GM12874 (cell line): ENCODE results near the gene LAMTOR4.

ENCODE experiments used
- TF ChIP-seq, protein P1 (sequence below): IDR thresholded peaks from 2 replicates; pipeline ENCODE4 v1.5.1; 2011; ENCODE audit warnings: low read depth, mild to moderate bottlenecking, control low read depth, low read length, moderate library complexity; ENCODE audit not compliant: insufficient read depth

The LAMTOR4 gene

DNA sequence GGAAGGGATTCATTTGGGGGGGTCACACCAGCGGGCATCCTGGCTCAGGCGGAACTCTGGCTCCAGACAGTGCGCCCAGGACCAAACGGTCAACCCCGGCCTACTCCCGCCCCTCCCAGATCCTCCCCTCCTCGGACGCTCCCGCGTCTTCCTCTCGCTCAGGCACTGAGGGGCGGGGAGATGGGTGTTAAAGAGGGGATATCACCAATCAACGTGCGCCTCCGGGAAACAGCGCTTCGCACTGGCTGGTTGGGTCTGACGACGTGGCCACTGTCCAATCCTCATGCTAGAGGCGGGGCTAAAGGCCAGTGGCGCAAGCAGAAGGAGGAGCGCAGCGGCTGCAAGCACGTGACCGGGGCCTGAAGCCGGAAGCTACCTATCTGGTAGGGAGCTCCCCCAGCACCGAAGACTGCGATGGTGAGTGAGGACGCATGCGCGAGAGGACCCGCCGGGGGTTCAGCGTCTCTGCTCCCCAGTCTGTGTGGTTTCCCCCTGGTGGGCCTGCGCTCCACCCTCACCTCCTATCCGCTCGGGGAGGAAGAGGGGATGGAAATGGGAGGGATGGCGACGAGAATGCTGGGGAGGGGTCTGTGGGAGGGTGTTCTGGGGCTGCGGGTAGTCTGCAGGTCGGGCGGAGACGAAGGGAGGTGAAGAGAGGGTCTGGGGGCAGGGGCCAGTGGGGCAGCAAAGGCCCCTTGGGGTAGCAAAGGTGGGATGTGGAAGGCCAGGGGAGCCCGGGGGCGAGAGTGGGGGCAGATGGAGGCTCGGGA is at the start of gene LAMTOR4:
Gene LAMTOR4, plus strand, starts transcription at position 360 of the 770 bp plus-strand sequence. Its CDS starts 55 bp downstream, at position 415.
- TF ChIP-seq, protein P1, sequence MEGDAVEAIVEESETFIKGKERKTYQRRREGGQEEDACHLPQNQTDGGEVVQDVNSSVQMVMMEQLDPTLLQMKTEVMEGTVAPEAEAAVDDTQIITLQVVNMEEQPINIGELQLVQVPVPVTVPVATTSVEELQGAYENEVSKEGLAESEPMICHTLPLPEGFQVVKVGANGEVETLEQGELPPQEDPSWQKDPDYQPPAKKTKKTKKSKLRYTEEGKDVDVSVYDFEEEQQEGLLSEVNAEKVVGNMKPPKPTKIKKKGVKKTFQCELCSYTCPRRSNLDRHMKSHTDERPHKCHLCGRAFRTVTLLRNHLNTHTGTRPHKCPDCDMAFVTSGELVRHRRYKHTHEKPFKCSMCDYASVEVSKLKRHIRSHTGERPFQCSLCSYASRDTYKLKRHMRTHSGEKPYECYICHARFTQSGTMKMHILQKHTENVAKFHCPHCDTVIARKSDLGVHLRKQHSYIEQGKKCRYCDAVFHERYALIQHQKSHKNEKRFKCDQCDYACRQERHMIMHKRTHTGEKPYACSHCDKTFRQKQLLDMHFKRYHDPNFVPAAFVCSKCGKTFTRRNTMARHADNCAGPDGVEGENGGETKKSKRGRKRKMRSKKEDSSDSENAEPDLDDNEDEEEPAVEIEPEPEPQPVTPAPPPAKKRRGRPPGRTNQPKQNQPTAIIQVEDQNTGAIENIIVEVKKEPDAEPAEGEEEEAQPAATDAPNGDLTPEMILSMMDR, result no peak

- TF ChIP-seq, protein P1, result no peak
Measured at GRCh38 chr7:100099452-100099851, 49.3 kb upstream of the LAMTOR4 start.

GRCh38 chr7:100100420-100101015 is 48.2 kb upstream of the LAMTOR4 start:
- TF ChIP-seq, protein P1, result no peak

DNA sequence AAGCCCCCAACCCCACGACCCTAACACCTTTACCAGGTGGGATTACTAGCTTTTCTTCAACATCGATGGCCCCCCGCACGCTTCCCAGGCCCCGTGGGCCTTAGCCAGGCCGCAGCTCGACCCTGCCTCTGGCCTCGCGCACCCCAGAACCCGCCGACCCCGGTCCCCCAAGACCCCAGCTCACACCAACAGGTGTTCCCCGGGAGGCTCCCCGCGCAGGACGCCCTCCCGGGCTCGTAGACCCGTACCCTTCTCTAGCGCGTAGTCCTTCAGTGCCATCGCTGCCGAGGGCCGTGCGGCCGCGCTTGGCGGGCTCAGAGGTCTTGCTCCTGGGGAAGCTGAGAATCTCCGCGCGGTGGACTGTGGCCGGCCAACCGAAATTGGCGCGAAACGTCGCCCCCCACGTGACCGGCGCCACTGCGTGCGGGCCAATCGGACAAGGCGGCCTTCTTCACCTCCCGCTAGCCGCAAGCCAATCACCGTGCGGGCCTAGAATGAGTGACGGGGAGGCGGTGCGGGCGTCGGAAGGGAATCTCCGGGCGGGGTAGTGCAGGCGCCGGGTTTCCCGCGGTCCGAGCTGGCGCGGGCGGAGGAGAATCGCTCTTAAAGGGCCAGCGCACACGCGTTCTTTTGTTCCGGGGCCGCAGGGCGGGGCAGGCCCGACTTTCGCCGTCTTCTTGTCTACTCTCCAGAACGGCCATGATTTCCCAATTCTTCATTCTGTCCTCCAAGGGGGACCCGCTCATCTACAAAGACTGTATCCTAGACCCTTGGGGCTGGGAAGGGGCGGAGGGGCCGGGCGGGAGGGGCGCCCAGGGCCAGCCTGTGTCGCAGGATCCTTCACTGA is 47.5 kb upstream of the LAMTOR4 start, which contains the start of the genes AP4M1 and MCM7:
Gene AP4M1, plus strand, starts transcription at position 628 of the 847 bp plus-strand sequence. Its CDS starts 72 bp downstream, at position 700.
Gene MCM7, minus strand, starts transcription at position 382 of the 847 bp plus-strand sequence. Its CDS starts 103 bp downstream, at position 279.
- TF ChIP-seq, protein P1, result no peak

- TF ChIP-seq, protein P1, result no peak
Measured at GRCh38 chr7:100102950-100103840, 45.5 kb upstream of the LAMTOR4 start.

DNA sequence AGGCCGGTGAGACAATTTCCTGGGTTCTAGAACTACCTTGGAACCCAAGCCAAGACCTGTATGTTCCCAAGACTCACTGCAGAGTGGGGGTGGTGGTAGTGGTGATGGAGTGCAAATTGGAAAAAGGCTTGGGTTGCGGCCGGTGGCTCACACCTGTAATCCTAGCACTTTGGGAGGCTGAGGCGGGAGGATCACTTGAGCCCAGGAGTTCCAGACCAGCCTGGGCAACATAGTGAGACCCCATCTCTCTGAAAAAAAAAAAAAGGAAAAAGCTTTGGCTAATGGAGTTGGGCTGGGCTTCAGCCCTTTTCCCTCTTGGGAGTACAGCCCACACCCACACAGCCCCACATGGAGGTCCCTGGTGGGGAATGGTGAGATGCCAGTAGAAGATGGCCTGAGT is 43.2 kb upstream of the LAMTOR4 start:
- TF ChIP-seq, protein P1, result no peak
